ENCODE measurements around the gene ALOX12B.
"Not testable (repeated sequence)": the region's sequence is repeated elsewhere in the genome, so short reads cannot be mapped to it uniquely, and the experiment has no call there.

ALOX12B gene

DNA sequence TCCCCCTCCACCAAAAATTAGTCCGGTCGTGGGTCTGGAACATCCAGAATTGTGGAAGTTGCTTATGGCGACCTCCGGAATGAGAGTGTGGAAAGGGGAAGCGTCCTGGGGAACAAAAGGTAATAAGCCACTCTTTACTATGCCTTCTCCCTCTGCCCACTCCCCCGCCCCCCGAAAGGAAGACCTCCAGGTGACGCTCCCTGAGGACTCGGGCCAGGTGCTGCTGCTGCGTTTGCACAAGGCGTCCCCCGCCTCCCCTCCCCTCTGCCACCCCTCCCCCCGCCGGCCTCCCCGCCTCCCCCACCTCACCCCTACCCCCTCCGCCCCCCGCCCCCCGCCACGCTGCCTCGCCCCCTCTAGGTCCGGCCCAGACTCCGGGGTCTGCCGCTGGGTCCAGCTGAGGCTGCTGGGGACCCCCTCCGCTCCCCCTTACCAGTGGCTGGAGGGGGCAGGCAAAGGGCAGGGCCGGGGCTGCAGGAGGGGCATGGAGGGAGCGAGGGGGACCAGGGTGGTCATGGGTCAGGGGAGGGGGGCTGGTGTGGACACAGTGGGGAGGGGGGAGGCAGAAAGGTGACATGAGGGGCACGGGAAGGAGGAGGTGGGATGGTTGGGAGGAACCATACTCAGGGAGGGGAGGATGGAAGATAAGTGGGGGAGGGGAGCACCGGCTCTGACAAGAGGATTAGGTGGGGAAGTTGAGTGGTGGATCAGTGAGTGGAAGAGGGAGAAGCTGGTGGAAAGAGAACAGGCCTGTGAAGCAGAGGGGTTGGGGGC lies 23.6 kb downstream of the ALOX12B start:
- H3K36me3 ChIP-seq (ENCODE audit: control insufficient read depth, insufficient read depth, low read length), result no peaks in the 10 kb centered on the region
- H3K27ac ChIP-seq (ENCODE audit: low read depth, low read length, severe bottlenecking), result no peak overlapping the region
- 6 to 11% methylated on average over 3 to 9 of the region's 28 CpGs for WGBS, 2 experiments (ENCODE audit: insufficient coverage in 2 of 2)
- H3K9me3 ChIP-seq (ENCODE audit: control insufficient read depth, low read length), result no peaks in the 10 kb centered on the region
- H3K4me1 ChIP-seq (ENCODE audit: control insufficient read depth, insufficient read depth, low read length, poor library complexity, severe bottlenecking), result peaks cover 3% of the 10 kb centered on the region
- no peak overlapping the region for H3K4me3 ChIP-seq (ENCODE audit: extremely low read depth, insufficient read depth, low read length, poor library complexity, severe bottlenecking)

GRCh38 chr17:8062807-8063483 lies 24.6 kb downstream of the ALOX12B start:
- Histone ChIP-seq H3K4me1 (ENCODE audit: control insufficient read depth, insufficient read depth, low read length, poor library complexity, severe bottlenecking) (peaks cover 3% of the 10 kb centered on the region), H3K4me3 (ENCODE audit: extremely low read depth, insufficient read depth, low read length, poor library complexity, severe bottlenecking) (no peak overlapping the region), H3K27ac (ENCODE audit: low read depth, low read length, severe bottlenecking) (no peak overlapping the region), H3K9me3 (ENCODE audit: control insufficient read depth, low read length) (no peaks in the 10 kb centered on the region), H3K36me3 (ENCODE audit: control insufficient read depth, insufficient read depth, low read length) (no peaks in the 10 kb centered on the region)
- 2 to 5% methylated on average over 11 to 12 of the region's 15 CpGs for WGBS, 2 experiments (ENCODE audit: insufficient coverage in 2 of 2)

DNA sequence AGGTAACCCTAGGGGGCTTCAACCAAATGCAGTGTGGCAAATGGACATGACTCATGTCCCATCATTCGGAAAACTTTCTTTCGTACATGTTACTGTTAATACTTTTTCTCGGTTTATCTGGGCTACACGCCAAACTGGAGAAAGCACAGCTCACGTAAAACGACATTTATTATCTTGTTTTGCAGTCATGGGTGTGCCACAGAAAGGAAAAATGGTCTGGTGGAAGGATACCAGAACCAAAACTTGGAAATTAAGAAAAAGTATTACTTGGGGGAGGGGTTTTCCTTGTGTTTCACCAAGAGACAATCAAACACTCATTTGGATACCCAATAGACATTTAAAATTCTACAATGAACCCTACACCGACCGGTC lies 25.1 kb downstream of the ALOX12B start:
- H3K36me3 ChIP-seq (ENCODE audit: control insufficient read depth, insufficient read depth, low read length), result no peaks in the 10 kb centered on the region
- WGBS, 2 experiments (ENCODE audit: insufficient coverage in 2 of 2), result 19 to 20% methylated on average over 5 of the region's 8 CpGs
- peaks cover 3% of the 10 kb centered on the region for H3K4me1 ChIP-seq (ENCODE audit: control insufficient read depth, insufficient read depth, low read length, poor library complexity, severe bottlenecking)
- H3K9me3 ChIP-seq (ENCODE audit: control insufficient read depth, low read length), result no peaks in the 10 kb centered on the region
- no peak overlapping the region for H3K4me3 ChIP-seq (ENCODE audit: extremely low read depth, insufficient read depth, low read length, poor library complexity, severe bottlenecking)
- no peak overlapping the region for H3K27ac ChIP-seq (ENCODE audit: low read depth, low read length, severe bottlenecking)

- H3K27ac ChIP-seq (ENCODE audit: low read depth, low read length, severe bottlenecking); H3K4me3 ChIP-seq (ENCODE audit: extremely low read depth, insufficient read depth, low read length, poor library complexity, severe bottlenecking); H3K36me3 ChIP-seq (ENCODE audit: control insufficient read depth, insufficient read depth, low read length); H3K4me1 ChIP-seq (ENCODE audit: control insufficient read depth, insufficient read depth, low read length, poor library complexity, severe bottlenecking); H3K9me3 ChIP-seq (ENCODE audit: control insufficient read depth, low read length): not testable (repeated sequence)
- 12 to 17% methylated on average over 7 to 8 of the region's 8 CpGs for whole genome bisulfite sequencing, 2 experiments (ENCODE audit: insufficient coverage in 2 of 2)
Measured at GRCh38 chr17:8061851-8062250, 25.7 kb downstream of the ALOX12B start.

DNA sequence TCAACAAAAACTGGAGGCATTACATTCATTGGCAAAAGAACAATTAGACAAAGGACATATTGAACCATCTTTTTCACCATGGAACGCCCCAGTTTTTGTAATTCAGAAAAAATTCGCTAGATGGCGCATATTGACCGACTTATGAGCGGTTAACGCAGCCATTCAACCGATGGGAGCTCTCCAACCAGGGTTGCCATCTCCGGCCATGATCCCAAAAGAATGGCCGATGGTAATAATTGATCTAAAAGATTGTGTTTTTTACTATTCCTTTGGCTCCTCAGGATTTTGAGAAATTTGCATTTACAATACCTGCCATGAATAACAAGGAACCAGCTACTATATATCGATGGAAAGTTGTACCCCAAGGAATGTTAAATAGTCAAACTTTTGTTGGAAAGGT lies 27.2 kb downstream of the ALOX12B start:
- H3K36me3 ChIP-seq (ENCODE audit: control insufficient read depth, insufficient read depth, low read length), result no peaks in the 10 kb centered on the region
- H3K4me3 ChIP-seq (ENCODE audit: extremely low read depth, insufficient read depth, low read length, poor library complexity, severe bottlenecking), result no peak overlapping the region
- peaks cover 12% of the 10 kb centered on the region for H3K4me1 ChIP-seq (ENCODE audit: control insufficient read depth, insufficient read depth, low read length, poor library complexity, severe bottlenecking)
- 6% methylated on average over 9 of the region's 10 CpGs for WGBS, 2 experiments (ENCODE audit: insufficient coverage in 2 of 2)
- H3K9me3 ChIP-seq (ENCODE audit: control insufficient read depth, low read length), result no peaks in the 10 kb centered on the region
- no peak overlapping the region for H3K27ac ChIP-seq (ENCODE audit: low read depth, low read length, severe bottlenecking)

- Histone ChIP-seq H3K9me3 (ENCODE audit: control insufficient read depth, low read length) (no peaks in the 10 kb centered on the region), H3K36me3 (ENCODE audit: control insufficient read depth, insufficient read depth, low read length) (no peaks in the 10 kb centered on the region), H3K4me3 (ENCODE audit: extremely low read depth, insufficient read depth, low read length, poor library complexity, severe bottlenecking) (no peak overlapping the region), H3K4me1 (ENCODE audit: control insufficient read depth, insufficient read depth, low read length, poor library complexity, severe bottlenecking) (peaks cover 12% of the 10 kb centered on the region), H3K27ac (ENCODE audit: low read depth, low read length, severe bottlenecking) (no peak overlapping the region)
- WGBS, 2 experiments (ENCODE audit: insufficient coverage in 2 of 2), result 64 to 89% methylated on average over 5 to 7 of the region's 7 CpGs
Measured at GRCh38 chr17:8059131-8059530, 28.4 kb downstream of the ALOX12B start.

- 5 to 18% methylated on average over 10 to 12 of the region's 14 CpGs for WGBS, 2 experiments (ENCODE audit: insufficient coverage in 2 of 2)
- no peaks in the 10 kb centered on the region for H3K36me3 ChIP-seq (ENCODE audit: control insufficient read depth, insufficient read depth, low read length)
- peaks cover 9% of the 10 kb centered on the region for H3K4me1 ChIP-seq (ENCODE audit: control insufficient read depth, insufficient read depth, low read length, poor library complexity, severe bottlenecking)
- H3K4me3 ChIP-seq (ENCODE audit: extremely low read depth, insufficient read depth, low read length, poor library complexity, severe bottlenecking), result peak overlapping the region; percentile 1
- no peak overlapping the region for H3K27ac ChIP-seq (ENCODE audit: low read depth, low read length, severe bottlenecking)
- no peaks in the 10 kb centered on the region for H3K9me3 ChIP-seq (ENCODE audit: control insufficient read depth, low read length)
Measured at GRCh38 chr17:8057691-8058114, 29.8 kb downstream of the ALOX12B start.

GRCh38 chr17:8056976-8057625 lies 30.4 kb downstream of the ALOX12B start:
- Histone ChIP-seq H3K4me1 (ENCODE audit: control insufficient read depth, insufficient read depth, low read length, poor library complexity, severe bottlenecking) (peaks cover 9% of the 10 kb centered on the region), H3K27ac (ENCODE audit: low read depth, low read length, severe bottlenecking) (no peak overlapping the region), H3K9me3 (ENCODE audit: control insufficient read depth, low read length) (no peaks in the 10 kb centered on the region)

DNA sequence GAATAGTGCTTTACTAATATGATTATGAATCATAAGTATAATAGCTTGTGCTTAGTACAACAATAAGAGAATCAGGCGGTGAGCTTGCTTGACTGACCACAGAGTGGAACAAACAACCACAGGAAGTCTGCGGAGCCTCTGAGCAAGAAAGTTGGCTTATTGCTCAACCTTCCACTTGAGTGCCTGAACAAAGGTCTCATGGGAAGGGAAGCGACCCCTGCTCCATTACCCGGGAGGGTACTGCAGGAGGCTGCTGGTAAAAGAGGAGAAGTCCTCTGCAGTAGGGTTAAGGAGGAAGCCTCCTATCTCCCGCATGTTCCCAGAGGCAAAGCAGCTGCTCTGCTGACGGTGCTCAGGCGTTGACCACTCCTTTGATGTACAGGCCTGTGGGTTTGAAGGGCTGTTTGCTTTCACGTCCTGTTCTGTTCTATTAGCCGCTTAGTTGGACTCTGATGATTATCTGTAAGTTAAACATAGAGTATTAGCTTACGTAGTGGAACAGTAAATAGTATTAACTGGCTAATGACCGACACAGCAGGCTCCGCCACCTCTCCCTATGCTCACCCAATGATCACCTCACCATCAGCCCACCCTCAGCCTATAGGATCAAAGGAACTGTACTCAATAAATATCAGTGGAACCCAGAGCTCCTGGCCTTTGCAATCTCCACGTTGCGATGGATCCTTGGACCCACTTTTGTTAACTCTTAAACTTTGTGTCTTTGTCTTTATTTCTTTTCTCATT lies 31.1 kb downstream of the ALOX12B start:
- no peaks in the 10 kb centered on the region for H3K36me3 ChIP-seq (ENCODE audit: control insufficient read depth, insufficient read depth, low read length)
- H3K4me1 ChIP-seq (ENCODE audit: control insufficient read depth, insufficient read depth, low read length, poor library complexity, severe bottlenecking), result peaks cover 9% of the 10 kb centered on the region
- WGBS, 2 experiments (ENCODE audit: insufficient coverage in 2 of 2), result 85 to 91% methylated on average over 11 to 12 of the region's 14 CpGs
- H3K27ac ChIP-seq (ENCODE audit: low read depth, low read length, severe bottlenecking), result peak overlapping the region; percentile 59
- H3K9me3 ChIP-seq (ENCODE audit: control insufficient read depth, low read length), result no peaks in the 10 kb centered on the region
- H3K4me3 ChIP-seq (ENCODE audit: extremely low read depth, insufficient read depth, low read length, poor library complexity, severe bottlenecking), result no peak overlapping the region

More at GRCh38 chr17:8056976-8057625, 30.4 kb downstream of the ALOX12B start:
- no peaks in the 10 kb centered on the region for H3K36me3 ChIP-seq (ENCODE audit: control insufficient read depth, insufficient read depth, low read length)
- 93 to 95% methylated on average over 14 to 16 of the region's 17 CpGs for WGBS, 2 experiments (ENCODE audit: insufficient coverage in 2 of 2)
- H3K4me3 ChIP-seq (ENCODE audit: extremely low read depth, insufficient read depth, low read length, poor library complexity, severe bottlenecking), result peak overlapping the region; percentile 12

DNA sequence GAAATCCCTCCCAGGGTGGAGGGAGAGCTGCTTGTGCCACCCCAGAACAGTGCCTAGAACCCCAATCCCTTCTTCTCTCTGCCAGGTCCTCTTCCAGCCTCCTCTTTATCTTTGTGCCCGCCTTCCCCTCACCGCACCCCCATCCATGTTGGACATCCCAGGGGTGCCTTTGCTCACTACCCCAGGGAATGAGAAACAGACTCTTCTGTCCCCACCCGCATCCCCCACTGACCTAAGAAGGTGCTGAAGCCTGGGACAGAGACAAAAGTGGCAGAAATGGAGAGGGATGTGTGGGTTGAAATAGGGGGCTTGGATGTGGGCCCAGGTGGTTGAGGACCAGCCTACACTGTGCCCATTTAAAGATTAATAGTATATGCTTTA lies 31.7 kb downstream of the ALOX12B start:
- Histone ChIP-seq H3K9me3 (ENCODE audit: control insufficient read depth, low read length) (no peaks in the 10 kb centered on the region), H3K36me3 (ENCODE audit: control insufficient read depth, insufficient read depth, low read length) (no peaks in the 10 kb centered on the region), H3K4me3 (ENCODE audit: extremely low read depth, insufficient read depth, low read length, poor library complexity, severe bottlenecking) (no peak overlapping the region), H3K27ac (ENCODE audit: low read depth, low read length, severe bottlenecking) (peak overlapping the region; percentile 59), H3K4me1 (ENCODE audit: control insufficient read depth, insufficient read depth, low read length, poor library complexity, severe bottlenecking) (peaks cover 9% of the 10 kb centered on the region)
- WGBS, 2 experiments (ENCODE audit: insufficient coverage in 2 of 2), result 88 to 100% methylated on average over 1 to 2 of the region's 3 CpGs
